Measurements from ENCODE around the gene HERC4. TPM values are rescaled to one million over a fixed set of nuclear protein-coding genes. Genes with fewer than 3 reads are reported as not detected.

HERC4 gene
- total RNA-seq, 1 donor from 2014 or later: 74.2 TPM

- Histone ChIP-seq H3K79me2 (ENCODE audit: low read depth) (no peaks in the 10 kb centered on the region), H3F3A (ENCODE audit: low read depth) (no peaks in the 10 kb centered on the region), H3K4me1 (no peaks in the 10 kb centered on the region), H3K4me2 (no peak overlapping the region), H3K27ac (no peak overlapping the region), H3K27me3 (no peaks in the 10 kb centered on the region), H4K20me1 (ENCODE audit: low read depth) (peaks cover under 1% of the 10 kb centered on the region), H3K9ac (no peak overlapping the region), H3K9me3 (ENCODE audit: low read depth) (no peaks in the 10 kb centered on the region), H2AFZ (replicated peaks) (no peak overlapping the region), H3K36me3 (no peaks in the 10 kb centered on the region), H3K4me3 (no peak overlapping the region)
- TF ChIP-seq, protein P1, sequence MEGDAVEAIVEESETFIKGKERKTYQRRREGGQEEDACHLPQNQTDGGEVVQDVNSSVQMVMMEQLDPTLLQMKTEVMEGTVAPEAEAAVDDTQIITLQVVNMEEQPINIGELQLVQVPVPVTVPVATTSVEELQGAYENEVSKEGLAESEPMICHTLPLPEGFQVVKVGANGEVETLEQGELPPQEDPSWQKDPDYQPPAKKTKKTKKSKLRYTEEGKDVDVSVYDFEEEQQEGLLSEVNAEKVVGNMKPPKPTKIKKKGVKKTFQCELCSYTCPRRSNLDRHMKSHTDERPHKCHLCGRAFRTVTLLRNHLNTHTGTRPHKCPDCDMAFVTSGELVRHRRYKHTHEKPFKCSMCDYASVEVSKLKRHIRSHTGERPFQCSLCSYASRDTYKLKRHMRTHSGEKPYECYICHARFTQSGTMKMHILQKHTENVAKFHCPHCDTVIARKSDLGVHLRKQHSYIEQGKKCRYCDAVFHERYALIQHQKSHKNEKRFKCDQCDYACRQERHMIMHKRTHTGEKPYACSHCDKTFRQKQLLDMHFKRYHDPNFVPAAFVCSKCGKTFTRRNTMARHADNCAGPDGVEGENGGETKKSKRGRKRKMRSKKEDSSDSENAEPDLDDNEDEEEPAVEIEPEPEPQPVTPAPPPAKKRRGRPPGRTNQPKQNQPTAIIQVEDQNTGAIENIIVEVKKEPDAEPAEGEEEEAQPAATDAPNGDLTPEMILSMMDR (IDR thresholded peaks at IDR 0.05): no peak
- TF ChIP-seq EZH2 (IDR thresholded peaks at IDR 0.05): no peak
- no peak for TF ChIP-seq EZH2phosphoT487 (IDR thresholded peaks at IDR 0.05)
- H3K27ac Mint-ChIP-seq: no peak overlapping the region
- DNase-seq (ENCODE audit: low spot score): no peak
- no peak overlapping the region for H3K4me3 Mint-ChIP-seq
- no peaks in the 10 kb centered on the region for H3K4me1 Mint-ChIP-seq
- peaks cover 11% of the 10 kb centered on the region for H3K36me3 Mint-ChIP-seq
- no peaks in the 10 kb centered on the region for H3K27me3 Mint-ChIP-seq (ENCODE audit: insufficient read depth, low read depth)
- no peaks in the 10 kb centered on the region for H3K9me3 Mint-ChIP-seq
Observed at GRCh38 chr10:67933199-67933598, 141.9 kb downstream of the HERC4 start.

- no peak for TF ChIP-seq EZH2phosphoT487 (IDR thresholded peaks at IDR 0.05)
- H3K36me3 Mint-ChIP-seq: peaks cover 7% of the 10 kb centered on the region
- Histone ChIP-seq H4K20me1 (ENCODE audit: low read depth) (peaks cover 3% of the 10 kb centered on the region), H3K36me3 (no peaks in the 10 kb centered on the region), H2AFZ (replicated peaks) (no peak overlapping the region), H3K4me2 (no peak overlapping the region), H3F3A (ENCODE audit: low read depth) (no peaks in the 10 kb centered on the region), H3K9ac (no peak overlapping the region), H3K4me1 (no peaks in the 10 kb centered on the region), H3K79me2 (ENCODE audit: low read depth) (no peaks in the 10 kb centered on the region), H3K27me3 (no peaks in the 10 kb centered on the region), H3K27ac (no peak overlapping the region), H3K4me3 (no peak overlapping the region), H3K9me3 (ENCODE audit: low read depth) (no peaks in the 10 kb centered on the region)
- H3K4me3 Mint-ChIP-seq: no peak overlapping the region
- H3K9me3 Mint-ChIP-seq: no peaks in the 10 kb centered on the region
- no peaks in the 10 kb centered on the region for H3K4me1 Mint-ChIP-seq
- no peak for DNase-seq (ENCODE audit: low spot score)
- H3K27ac Mint-ChIP-seq: no peak overlapping the region
- no peaks in the 10 kb centered on the region for H3K27me3 Mint-ChIP-seq (ENCODE audit: insufficient read depth, low read depth)
Observed at GRCh38 chr10:67926951-67927350, 148.1 kb downstream of the HERC4 start.

DNA sequence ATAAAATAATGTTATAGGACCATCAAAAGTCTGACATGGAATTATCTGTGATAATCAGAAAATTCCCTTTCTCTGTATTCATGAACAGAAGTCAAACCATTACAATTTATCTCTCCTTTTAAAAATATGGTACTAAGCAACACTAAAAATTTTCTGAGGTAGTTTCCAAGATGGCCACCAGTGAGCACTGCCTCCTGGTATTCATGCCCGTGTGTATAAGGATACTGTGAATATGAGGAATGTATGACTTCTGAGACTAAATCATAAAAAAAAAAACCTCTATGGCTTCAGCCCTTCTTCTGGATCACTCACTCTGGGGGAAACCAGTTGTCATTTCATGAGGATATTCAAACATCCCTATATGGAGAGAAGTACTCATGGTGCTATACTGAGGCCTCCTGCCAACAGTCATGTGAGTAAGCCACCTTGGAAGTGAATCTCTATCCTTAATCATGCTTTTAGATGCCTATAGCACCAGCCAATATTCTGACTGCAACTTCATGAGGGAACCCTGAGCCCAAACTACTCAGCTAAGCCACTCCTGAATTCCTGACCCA is 149.6 kb downstream of the HERC4 start:
- Histone ChIP-seq H3K9ac (no peak overlapping the region), H3K79me2 (ENCODE audit: low read depth) (no peaks in the 10 kb centered on the region), H3K4me3 (no peak overlapping the region), H4K20me1 (ENCODE audit: low read depth) (peaks cover 3% of the 10 kb centered on the region), H3K4me1 (no peaks in the 10 kb centered on the region), H3K27ac (no peak overlapping the region), H3K27me3 (no peaks in the 10 kb centered on the region), H3F3A (ENCODE audit: low read depth) (peaks cover 7% of the 10 kb centered on the region), H3K9me3 (ENCODE audit: low read depth) (no peaks in the 10 kb centered on the region), H3K4me2 (no peak overlapping the region), H3K36me3 (no peaks in the 10 kb centered on the region), H2AFZ (replicated peaks) (no peak overlapping the region)
- H3K4me3 Mint-ChIP-seq: no peak overlapping the region
- H3K27me3 Mint-ChIP-seq (ENCODE audit: insufficient read depth, low read depth): no peaks in the 10 kb centered on the region
- no peaks in the 10 kb centered on the region for H3K4me1 Mint-ChIP-seq
- H3K36me3 Mint-ChIP-seq: peaks cover 7% of the 10 kb centered on the region
- H3K9me3 Mint-ChIP-seq: no peaks in the 10 kb centered on the region
- TF ChIP-seq EZH2phosphoT487 (IDR thresholded peaks at IDR 0.05): no peak
- H3K27ac Mint-ChIP-seq: no peak overlapping the region
- no peak for DNase-seq (ENCODE audit: low spot score)

- no peak overlapping the region for H3K4me2 ChIP-seq
- TF ChIP-seq EZH2phosphoT487 (IDR thresholded peaks at IDR 0.05): no peak
- TF ChIP-seq, protein P1 (IDR thresholded peaks at IDR 0.05): no peak
- TF ChIP-seq EZH2 (IDR thresholded peaks at IDR 0.05): no peak
- no peak overlapping the region for H3K4me3 ChIP-seq
- H3K4me1 ChIP-seq: no peaks in the 10 kb centered on the region
- Mint-ChIP-seq H3K27ac (no peak overlapping the region), H3K27me3 (ENCODE audit: insufficient read depth, low read depth) (no peaks in the 10 kb centered on the region), H3K4me3 (no peak overlapping the region), H3K9me3 (no peaks in the 10 kb centered on the region), H3K36me3 (peaks cover 6% of the 10 kb centered on the region), H3K4me1 (no peaks in the 10 kb centered on the region)
- no peak overlapping the region for H3K9ac ChIP-seq
- H3K36me3 ChIP-seq: no peaks in the 10 kb centered on the region
- H3K27ac ChIP-seq: no peak overlapping the region
- H4K20me1 ChIP-seq (ENCODE audit: low read depth): peaks cover 3% of the 10 kb centered on the region
- no peaks in the 10 kb centered on the region for H3K9me3 ChIP-seq (ENCODE audit: low read depth)
- no peak overlapping the region for H2AFZ ChIP-seq (replicated peaks)
- no peak for DNase-seq (ENCODE audit: low spot score)
- peaks cover 9% of the 10 kb centered on the region for H3F3A ChIP-seq (ENCODE audit: low read depth)
- no peaks in the 10 kb centered on the region for H3K79me2 ChIP-seq (ENCODE audit: low read depth)
- H3K27me3 ChIP-seq: no peaks in the 10 kb centered on the region
Observed at GRCh38 chr10:67924136-67924535, 150.9 kb downstream of the HERC4 start.

Data from neural progenitor cell (in vitro differentiated cells).